Neuronal stem cell (in vitro differentiated cells): ENCODE results near the gene BTLA.

Experiments used
- DNase-seq: peaks from one replicate; pipeline ENCODE4 v3.0.0-alpha.2; 2013; ENCODE audit warnings: low spot score
- H2AFZ ChIP-seq: one replicate; pipeline ENCODE4 v1.6.1; 2013; ENCODE audit warnings: mild to moderate bottlenecking, low read length, inconsistent platforms
- H2AK5ac ChIP-seq: 2 replicates; pipeline ENCODE4 v1.6.1; 2013; ENCODE audit warnings: low read depth, mild to moderate bottlenecking, inconsistent platforms, low read length, moderate library complexity, mixed read lengths
- H2BK120ac ChIP-seq: 2 replicates; pipeline ENCODE4 v1.6.1; 2013; ENCODE audit warnings: low read depth, mild to moderate bottlenecking, inconsistent platforms, low read length, moderate library complexity, mixed read lengths
- H2BK12ac ChIP-seq: one replicate; pipeline ENCODE4 v1.6.1; 2013; ENCODE audit warnings: low read length, inconsistent platforms
- H2BK15ac ChIP-seq: 2 replicates; pipeline ENCODE4 v1.6.1; 2013; ENCODE audit warnings: mild to moderate bottlenecking, low read length, inconsistent platforms, mixed read lengths
- H2BK5ac ChIP-seq: one replicate; pipeline ENCODE4 v1.6.1; 2013; ENCODE audit warnings: inconsistent platforms, mild to moderate bottlenecking, low read length, moderate library complexity
- H3K14ac ChIP-seq: one replicate; pipeline ENCODE4 v1.6.1; 2013; ENCODE audit warnings: low read length, inconsistent platforms
- H3K18ac ChIP-seq: 2 replicates; pipeline ENCODE4 v1.6.1; 2013; ENCODE audit warnings: low read length, inconsistent platforms
- H3K23ac ChIP-seq: 2 replicates; pipeline ENCODE4 v1.6.1; 2013; ENCODE audit warnings: low read depth, mild to moderate bottlenecking, mixed read lengths, low read length, inconsistent platforms; ENCODE audit not compliant: poor library complexity
- H3K27ac ChIP-seq: replicated peaks from 3 replicates; pipeline ENCODE4 v1.5.1; 2013; ENCODE audit warnings: low read length, inconsistent platforms
- H3K27me3 ChIP-seq, 3 experiments: 2 replicates each; pipeline ENCODE4 v1.6.1; 2013; ENCODE audit warnings: low read length in 3 of 3, mild to moderate bottlenecking in 2 of 3, inconsistent platforms in 1 of 3, low read depth in 1 of 3, mixed read lengths in 1 of 3, moderate library complexity in 1 of 3; ENCODE audit not compliant: control insufficient read depth in 3 of 3, insufficient read depth in 3 of 3
- H3K36me3 ChIP-seq, 2 donors: replicated peaks in 1 of 2; 2 replicates each; pipeline ENCODE4 v1.6.1; 2013; ENCODE audit warnings: low read length in 2 of 2; ENCODE audit not compliant: control insufficient read depth in 2 of 2, insufficient read depth in 2 of 2
- H3K4ac ChIP-seq: 2 replicates; pipeline ENCODE4 v1.6.1; 2013; ENCODE audit warnings: inconsistent platforms, mild to moderate bottlenecking, low read length, moderate library complexity
- H3K4me1 ChIP-seq, 2 donors: 1 replicate in 1 of 2; 2 replicates in 1 of 2; pipeline ENCODE4 v1.6.1; 2013; ENCODE audit warnings: low read length in 2 of 2, low read depth in 1 of 2; ENCODE audit not compliant: control insufficient read depth in 2 of 2, insufficient read depth in 1 of 2
- H3K4me2 ChIP-seq: one replicate; pipeline ENCODE4 v1.6.1; 2013; ENCODE audit warnings: mild to moderate bottlenecking, low read length, inconsistent platforms; ENCODE audit not compliant: insufficient read depth, poor library complexity, severe bottlenecking
- H3K4me3 ChIP-seq, 2 donors: 2 replicates each; pipeline ENCODE4 v1.5.1; 2013; ENCODE audit warnings: low read length in 2 of 2, mild to moderate bottlenecking in 2 of 2, inconsistent platforms in 1 of 2, moderate library complexity in 1 of 2
- H3K79me1 ChIP-seq: one replicate; pipeline ENCODE4 v1.6.1; 2013; ENCODE audit warnings: low read depth, mild to moderate bottlenecking, inconsistent platforms, low read length, moderate library complexity
- H3K9ac ChIP-seq: one replicate; pipeline ENCODE4 v1.6.1; 2013; ENCODE audit warnings: mild to moderate bottlenecking, low read depth, low read length, inconsistent platforms; ENCODE audit not compliant: poor library complexity
- H3K9me3 ChIP-seq, 2 donors: replicated peaks in 1 of 2; 2 replicates each; pipeline versions ENCODE3 to v1.6.1; 2013; ENCODE audit warnings: low read length in 2 of 2, mild to moderate bottlenecking in 2 of 2, inconsistent platforms in 1 of 2, low read depth in 1 of 2, mixed read lengths in 1 of 2, moderate library complexity in 1 of 2; ENCODE audit not compliant: control insufficient read depth in 2 of 2, insufficient read depth in 1 of 2
- H4K8ac ChIP-seq: one replicate; pipeline ENCODE4 v1.6.1; 2013; ENCODE audit warnings: low read depth, mild to moderate bottlenecking, inconsistent platforms, low read length, moderate library complexity
- H4K91ac ChIP-seq: one replicate; pipeline ENCODE4 v1.6.1; 2013; ENCODE audit warnings: low read length, low read depth, mild to moderate bottlenecking, inconsistent platforms; ENCODE audit not compliant: poor library complexity
- WGBS, 2 donors: extraction: QIAGEN DNeasy Blood & Tissue Kit; methylation state at CpG; one replicate each; pipeline ENCODE4 v1.1.7; 2013; ENCODE audit warnings: missing lambda C conversion rate in 2 of 2, mixed read lengths in 1 of 2; ENCODE audit not compliant: insufficient read length in 2 of 2, insufficient replicate concordance in 1 of 2; ENCODE audit errors: extremely low coverage in 2 of 2; 5-methylcytosine and 5-hydroxymethylcytosine counted together

BTLA gene

GRCh38 chr3:112469671-112470070 lies 29.6 kb downstream of the BTLA start:
- H3K23ac ChIP-seq = no peak overlapping the region
- no peak for DNase-seq
- H3K4ac ChIP-seq = no peak overlapping the region
- H2BK15ac ChIP-seq = no peak overlapping the region
- H2AK5ac ChIP-seq = no peak overlapping the region
- H3K14ac ChIP-seq = no peak overlapping the region
- H2AFZ ChIP-seq = no peak overlapping the region
- no peak overlapping the region for H3K9ac ChIP-seq
- no peak overlapping the region for H4K8ac ChIP-seq
- no peak overlapping the region for H2BK5ac ChIP-seq
- H2BK120ac ChIP-seq = no peak overlapping the region
- no peak overlapping the region for H3K27ac ChIP-seq
- no peaks in the 10 kb centered on the region for H3K27me3 ChIP-seq
- no peak overlapping the region for H2BK12ac ChIP-seq
- H3K9me3 ChIP-seq = no peaks in the 10 kb centered on the region
- no peak overlapping the region for H4K91ac ChIP-seq
- no peaks in the 10 kb centered on the region for H3K79me1 ChIP-seq
- no peak overlapping the region for H3K18ac ChIP-seq
- H3K4me2 ChIP-seq = no peak overlapping the region
- H3K4me3 ChIP-seq = no peak overlapping the region
- H3K36me3 ChIP-seq = no peaks in the 10 kb centered on the region
- no peaks in the 10 kb centered on the region for H3K4me1 ChIP-seq

GRCh38 chr3:112467539-112467938 lies 31.7 kb downstream of the BTLA start:
- H3K27ac ChIP-seq = no peak overlapping the region
- H3K27me3 ChIP-seq = no peaks in the 10 kb centered on the region
- no peaks in the 10 kb centered on the region for H3K4me1 ChIP-seq
- no peak overlapping the region for H3K4me3 ChIP-seq
- H2AFZ ChIP-seq = no peak overlapping the region
- H3K18ac ChIP-seq = no peak overlapping the region
- no peak overlapping the region for H3K4me2 ChIP-seq
- H2BK12ac ChIP-seq = no peak overlapping the region
- no peaks in the 10 kb centered on the region for H3K9me3 ChIP-seq
- no peak overlapping the region for H2BK15ac ChIP-seq
- H2AK5ac ChIP-seq = no peak overlapping the region
- H3K23ac ChIP-seq = no peak overlapping the region
- H4K91ac ChIP-seq = no peak overlapping the region
- no peak overlapping the region for H4K8ac ChIP-seq
- no peak overlapping the region for H2BK120ac ChIP-seq
- H3K4ac ChIP-seq = no peak overlapping the region
- no peak overlapping the region for H3K9ac ChIP-seq
- no peaks in the 10 kb centered on the region for H3K79me1 ChIP-seq
- H2BK5ac ChIP-seq = no peak overlapping the region
- DNase-seq = no peak
- H3K14ac ChIP-seq = no peak overlapping the region
- no peaks in the 10 kb centered on the region for H3K36me3 ChIP-seq
- no CpG with 5 or more reads among the region's 1 CpG for whole genome bisulfite sequencing, 2 donors

GRCh38 chr3:112466020-112466419 lies 33.3 kb downstream of the BTLA start:
- Histone ChIP-seq H3K18ac (no peak overlapping the region), H3K4me3 (no peak overlapping the region), H2AFZ (no peak overlapping the region), H3K14ac (no peak overlapping the region), H2BK5ac (no peak overlapping the region), H4K91ac (no peak overlapping the region), H3K9me3 (no peaks in the 10 kb centered on the region), H2AK5ac (no peak overlapping the region), H3K4me1 (no peaks in the 10 kb centered on the region), H2BK120ac (no peak overlapping the region), H3K4me2 (no peak overlapping the region), H3K79me1 (no peaks in the 10 kb centered on the region), H3K27me3 (no peaks in the 10 kb centered on the region), H3K9ac (no peak overlapping the region), H4K8ac (no peak overlapping the region), H3K27ac (no peak overlapping the region), H3K4ac (no peak overlapping the region), H3K36me3 (no peaks in the 10 kb centered on the region), H3K23ac (no peak overlapping the region), H2BK15ac (no peak overlapping the region), H2BK12ac (no peak overlapping the region)
- WGBS, 2 donors = no CpG with 5 or more reads among the region's 1 CpG
- DNase-seq = no peak

- H3K18ac ChIP-seq = no peak overlapping the region
- H3K14ac ChIP-seq = no peak overlapping the region
- H3K4me1 ChIP-seq = no peaks in the 10 kb centered on the region
- H2AK5ac ChIP-seq = no peak overlapping the region
- H2BK120ac ChIP-seq = no peak overlapping the region
- no peak overlapping the region for H2BK15ac ChIP-seq
- no peak overlapping the region for H3K4me3 ChIP-seq
- no CpG with 5 or more reads among the region's 2 CpGs for WGBS, 2 donors
- no peaks in the 10 kb centered on the region for H3K79me1 ChIP-seq
- no peaks in the 10 kb centered on the region for H3K36me3 ChIP-seq
- H4K91ac ChIP-seq = no peak overlapping the region
- no peak overlapping the region for H3K27ac ChIP-seq
- H2BK5ac ChIP-seq = no peak overlapping the region
- no peak for DNase-seq
- no peak overlapping the region for H3K9ac ChIP-seq
- H2AFZ ChIP-seq = no peak overlapping the region
- H3K23ac ChIP-seq = no peak overlapping the region
- H2BK12ac ChIP-seq = no peak overlapping the region
- H3K27me3 ChIP-seq = no peaks in the 10 kb centered on the region
- no peak overlapping the region for H4K8ac ChIP-seq
- no peak overlapping the region for H3K4me2 ChIP-seq
- no peak overlapping the region for H3K4ac ChIP-seq
- no peaks in the 10 kb centered on the region for H3K9me3 ChIP-seq
Observed at GRCh38 chr3:112464264-112464663, 35.0 kb downstream of the BTLA start.
